Progenitor cell of endocrine pancreas (in vitro differentiated cells): Measurements from ENCODE around the gene TAF1B. TPM values are rescaled to one million over a fixed set of nuclear protein-coding genes. Genes with fewer than 3 reads are reported as not detected.

ENCODE experiments used
- DNase-seq: peaks from one replicate; pipeline ENCODE4 v3.0.0; 2021; ENCODE audit warnings: low spot score; ENCODE audit not compliant: unreplicated experiment
- H3K27ac Mint-ChIP-seq: 2 replicates; pipeline ENCODE4 v1.8.0; 2021; ENCODE audit warnings: mild to moderate bottlenecking, moderate library complexity, mixed read lengths
- H3K27me3 Mint-ChIP-seq: 2 replicates; pipeline ENCODE4 v1.8.0; 2021; ENCODE audit warnings: mixed read lengths
- H3K36me3 Mint-ChIP-seq: 2 replicates; pipeline ENCODE4 v1.8.0; 2022; ENCODE audit warnings: mixed read lengths; ENCODE audit not compliant: insufficient read depth
- H3K4me1 Mint-ChIP-seq: 2 replicates; pipeline ENCODE4 v1.8.0; 2021; ENCODE audit warnings: low read depth, mixed read lengths
- H3K4me3 Mint-ChIP-seq: 2 replicates; pipeline ENCODE4 v1.8.0; 2021; ENCODE audit warnings: low read depth, mild to moderate bottlenecking, moderate library complexity, mixed read lengths
- H3K9me3 Mint-ChIP-seq: 2 replicates; pipeline ENCODE4 v1.8.0; 2021; ENCODE audit warnings: low read depth, mixed read lengths
- CTCF ChIP-seq: fragments of 200-600 bp; sonication (generic); IDR thresholded peaks from one replicate; pipeline ENCODE4 v1.5.0; 2021; ENCODE audit warnings: antibody characterized with exemption, mild to moderate bottlenecking; ENCODE audit not compliant: unreplicated experiment
- total RNA-seq: library from RNA; stranded (reverse); gene quantifications from 2 replicates; pipeline ENCODE4 v1.2.1, GENCODE V29; 2021

TAF1B gene
- total RNA-seq, 1 donor from 2014 or later, result 30.5 TPM

GRCh38 chr2:9949992-9950520 is 106.8 kb downstream of the TAF1B start:
- Mint-ChIP-seq H3K27me3 (peaks cover 41% of the 10 kb centered on the region), H3K36me3 (no peaks in the 10 kb centered on the region), H3K9me3 (no peaks in the 10 kb centered on the region), H3K4me3 (peak overlapping the region; percentile 70), H3K27ac (no peak overlapping the region), H3K4me1 (peaks cover 28% of the 10 kb centered on the region)
- no peak for DNase-seq
- TF ChIP-seq CTCF, result no peak

- no peaks in the 10 kb centered on the region for H3K9me3 Mint-ChIP-seq
- peak; percentile 29 for TF ChIP-seq CTCF
- peak overlapping the region; percentile 70 for H3K4me3 Mint-ChIP-seq
- DNase-seq, result peak; percentile 43
- H3K4me1 Mint-ChIP-seq, result peaks cover 25% of the 10 kb centered on the region
- no peak overlapping the region for H3K27ac Mint-ChIP-seq
- peaks cover under 1% of the 10 kb centered on the region for H3K36me3 Mint-ChIP-seq
- H3K27me3 Mint-ChIP-seq, result peaks cover 39% of the 10 kb centered on the region
These were observed 107.4 kb downstream of the TAF1B start for GRCh38 chr2:9950521-9951271.

- DNase-seq, result no peak
- peak overlapping the region; percentile 70 for H3K4me3 Mint-ChIP-seq
- no peak for TF ChIP-seq CTCF
- H3K4me1 Mint-ChIP-seq, result peaks cover 25% of the 10 kb centered on the region
- no peak overlapping the region for H3K27ac Mint-ChIP-seq
- H3K27me3 Mint-ChIP-seq, result peaks cover 36% of the 10 kb centered on the region
- H3K9me3 Mint-ChIP-seq, result no peaks in the 10 kb centered on the region
- H3K36me3 Mint-ChIP-seq, result peaks cover 1% of the 10 kb centered on the region
These were observed 107.9 kb downstream of the TAF1B start for GRCh38 chr2:9951272-9951521.

- H3K27ac Mint-ChIP-seq, result peak within 1 kb of the TSS; percentile 90
- peak within 1 kb of the TSS; percentile 85 for H3K4me3 Mint-ChIP-seq
- no peak for TF ChIP-seq CTCF
- peaks cover 25% of the 10 kb centered on the region for H3K4me1 Mint-ChIP-seq
- peaks cover 36% of the 10 kb centered on the region for H3K27me3 Mint-ChIP-seq
- DNase-seq, result peak; percentile 89
- H3K9me3 Mint-ChIP-seq, result no peaks in the 10 kb centered on the region
- peaks cover 1% of the 10 kb centered on the region for H3K36me3 Mint-ChIP-seq
These were observed 108.4 kb downstream of the TAF1B start, which contains the start of gene GRHL1 for GRCh38 chr2:9951522-9952285. Gene GRHL1, plus strand, starts transcription at chr2:9951693. Its CDS starts 141 bp downstream, at chr2:9951834.

GRCh38 chr2:9952286-9952737 is 109.0 kb downstream of the TAF1B start:
- Mint-ChIP-seq H3K27ac (peak overlapping the region; percentile 90), H3K9me3 (no peaks in the 10 kb centered on the region), H3K4me3 (peak overlapping the region; percentile 85), H3K36me3 (peaks cover 1% of the 10 kb centered on the region), H3K4me1 (peaks cover 25% of the 10 kb centered on the region), H3K27me3 (peaks cover 36% of the 10 kb centered on the region)
- no peak for DNase-seq
- TF ChIP-seq CTCF, result no peak
